PC-9 (cell line): ENCODE measurements around the gene ADAM8. TPM values are rescaled to one million over a fixed set of nuclear protein-coding genes. Genes with fewer than 3 reads are reported as not detected.

ENCODE experiments used
- BruUV-seq: library from RNA; stranded (reverse); fragments of 400-500 nt; replicated peaks from 2 replicates; lab custom pipeline; 2021; lab: Mats Ljungman, UMichigan
- CTCF ChIA-PET: fragments of 300-600 bp; sonication (Branson Sonifier 250); formaldehyde crosslinking; loops from one replicate; lab custom pipeline; 2022; ENCODE audit warnings: antibody characterized with exemption; lab: Charles Lee
- POLR2A ChIA-PET: fragments of 300-600 bp; sonication (Branson Sonifier 250); formaldehyde crosslinking; loops from one replicate; lab custom pipeline; 2022; ENCODE audit warnings: antibody characterized with exemption; ENCODE audit not compliant: unreplicated experiment; lab: Charles Lee
- DNase-seq, 2 experiments: peaks; one replicate each; pipeline versions ENCODE4 v3.0.0 to v3.0.0-alpha.2; 2015 to 2022; ENCODE audit warnings: mixed read lengths in 1 of 2
- H2AFZ ChIP-seq: fragments of 200-600 bp; sonication (generic); 2 replicates; pipeline ENCODE4 v1.8.1; 2017; ENCODE audit warnings: antibody characterized with exemption
- H3F3A ChIP-seq: fragments of 200-600 bp; sonication (generic); 2 replicates; pipeline ENCODE4 v1.8.1; 2017; ENCODE audit warnings: antibody characterized with exemption, mild to moderate bottlenecking, low read depth; ENCODE audit not compliant: insufficient read depth
- H3K27ac ChIP-seq: fragments of 200-600 bp; sonication (generic); 2 replicates; pipeline ENCODE4 v1.6.1; 2016; ENCODE audit warnings: mixed run types
- H3K27me3 ChIP-seq: fragments of 200-600 bp; sonication (generic); 2 replicates; pipeline ENCODE4 v1.6.1; 2016; ENCODE audit warnings: low read depth, mixed run types; ENCODE audit not compliant: insufficient read depth
- H3K36me3 ChIP-seq: fragments of 200-600 bp; sonication (generic); 2 replicates; pipeline ENCODE4 v1.6.1; 2016; ENCODE audit warnings: low read depth, mixed run types
- H3K4me1 ChIP-seq: fragments of 200-600 bp; sonication (generic); replicated peaks from 2 replicates; pipeline ENCODE4 v1.6.1; 2016; ENCODE audit warnings: mixed run types; ENCODE audit not compliant: insufficient read depth
- H3K4me2 ChIP-seq: fragments of 200-600 bp; sonication (generic); 2 replicates; pipeline ENCODE4 v1.6.1; 2017; ENCODE audit warnings: mixed run types
- H3K4me3 ChIP-seq: fragments of 200-600 bp; sonication (generic); 2 replicates; pipeline ENCODE4 v1.6.1; 2016; ENCODE audit warnings: mixed run types
- H3K79me2 ChIP-seq: fragments of 200-600 bp; sonication (generic); 2 replicates; pipeline ENCODE4 v1.6.1; 2017; ENCODE audit warnings: low read depth, mixed run types
- H3K9me2 ChIP-seq: fragments of 200-600 bp; sonication (generic); 2 replicates; pipeline ENCODE4 v1.8.1; 2017; ENCODE audit warnings: mild to moderate bottlenecking; ENCODE audit not compliant: insufficient read depth
- H3K9me3 ChIP-seq: fragments of 200-600 bp; sonication (generic); 2 replicates; pipeline ENCODE4 v1.8.1; 2016; ENCODE audit warnings: low read depth; ENCODE audit not compliant: insufficient read depth
- H4K20me1 ChIP-seq: fragments of 200-600 bp; sonication (generic); 2 replicates; pipeline ENCODE4 v1.8.1; 2017; ENCODE audit not compliant: insufficient read depth
- EZH2 ChIP-seq: fragments of 200-600 bp; sonication (generic); IDR thresholded peaks from 2 replicates; pipeline ENCODE4 v1.8.0; 2017; ENCODE audit warnings: antibody characterized with exemption, low read depth
- intact Hi-C: fragments of 100-400 bp; cut with micrococcal nuclease; formaldehyde crosslinking; loops from one replicate; pipeline ENCODE4 v1.10.0; 2022; ENCODE audit not compliant: unreplicated experiment
- total RNA-seq: library from RNA; stranded (reverse); gene quantifications from 2 replicates; pipeline ENCODE4 v1.2.3, GENCODE V29; 2021
- TF ChIP-seq, protein P1 (sequence below): fragments of 200-600 bp; sonication (generic); conservative IDR thresholded peaks from 2 replicates; pipeline ENCODE4 v1.6.1; 2017; ENCODE audit warnings: mixed run types, antibody characterized with exemption, mild to moderate bottlenecking, moderate library complexity

ADAM8 gene
- total RNA-seq, 1 experiment from 2014 or later: 18.3 TPM

DNA sequence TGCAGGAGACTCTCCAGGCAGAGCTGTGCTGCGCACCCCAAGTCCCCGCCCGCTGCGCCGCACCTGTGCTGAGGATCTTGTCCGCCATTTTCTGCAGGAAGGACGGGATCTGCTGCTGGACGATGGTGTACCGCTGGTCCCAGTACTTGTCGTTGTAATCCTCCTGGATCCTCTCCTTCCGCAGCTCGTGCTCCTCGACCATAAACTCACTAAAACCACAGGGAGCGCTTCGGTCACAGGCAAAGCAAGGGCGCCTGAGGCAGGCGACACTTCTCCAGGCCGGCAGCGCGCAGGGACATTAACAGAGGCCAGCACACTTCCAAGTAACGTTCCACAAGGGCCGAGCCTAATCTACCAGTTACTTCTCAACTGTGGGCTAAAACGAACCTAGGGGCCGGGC lies 13.1 kb upstream of the ADAM8 start:
- Histone ChIP-seq H3K9me3 (no peaks in the 10 kb centered on the region), H3K36me3 (no peaks in the 10 kb centered on the region), H3F3A (peaks cover 19% of the 10 kb centered on the region; the same call in 1 of the 2 replicates), H3K4me3 (no peak overlapping the region), H3K9me2 (no peaks in the 10 kb centered on the region), H3K27ac (no peak overlapping the region), H4K20me1 (no peaks in the 10 kb centered on the region), H3K4me1 (peaks cover 22% of the 10 kb centered on the region), H2AFZ (no peak overlapping the region), H3K79me2 (no peaks in the 10 kb centered on the region), H3K27me3 (no peaks in the 10 kb centered on the region), H3K4me2 (no peak overlapping the region)
- BruUV-seq: no TSS peak
- intact Hi-C loops: loop anchor here (10.0 kb wide), 1 partner anchor 65 kb away; no protein-coding TSS in a partner anchor
- no peak for DNase-seq
- POLR2A ChIA-PET: no interaction called here
- TF ChIP-seq, protein P1, sequence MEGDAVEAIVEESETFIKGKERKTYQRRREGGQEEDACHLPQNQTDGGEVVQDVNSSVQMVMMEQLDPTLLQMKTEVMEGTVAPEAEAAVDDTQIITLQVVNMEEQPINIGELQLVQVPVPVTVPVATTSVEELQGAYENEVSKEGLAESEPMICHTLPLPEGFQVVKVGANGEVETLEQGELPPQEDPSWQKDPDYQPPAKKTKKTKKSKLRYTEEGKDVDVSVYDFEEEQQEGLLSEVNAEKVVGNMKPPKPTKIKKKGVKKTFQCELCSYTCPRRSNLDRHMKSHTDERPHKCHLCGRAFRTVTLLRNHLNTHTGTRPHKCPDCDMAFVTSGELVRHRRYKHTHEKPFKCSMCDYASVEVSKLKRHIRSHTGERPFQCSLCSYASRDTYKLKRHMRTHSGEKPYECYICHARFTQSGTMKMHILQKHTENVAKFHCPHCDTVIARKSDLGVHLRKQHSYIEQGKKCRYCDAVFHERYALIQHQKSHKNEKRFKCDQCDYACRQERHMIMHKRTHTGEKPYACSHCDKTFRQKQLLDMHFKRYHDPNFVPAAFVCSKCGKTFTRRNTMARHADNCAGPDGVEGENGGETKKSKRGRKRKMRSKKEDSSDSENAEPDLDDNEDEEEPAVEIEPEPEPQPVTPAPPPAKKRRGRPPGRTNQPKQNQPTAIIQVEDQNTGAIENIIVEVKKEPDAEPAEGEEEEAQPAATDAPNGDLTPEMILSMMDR: no peak
- TF ChIP-seq EZH2: no peak
- CTCF ChIA-PET: no interaction called here

DNA sequence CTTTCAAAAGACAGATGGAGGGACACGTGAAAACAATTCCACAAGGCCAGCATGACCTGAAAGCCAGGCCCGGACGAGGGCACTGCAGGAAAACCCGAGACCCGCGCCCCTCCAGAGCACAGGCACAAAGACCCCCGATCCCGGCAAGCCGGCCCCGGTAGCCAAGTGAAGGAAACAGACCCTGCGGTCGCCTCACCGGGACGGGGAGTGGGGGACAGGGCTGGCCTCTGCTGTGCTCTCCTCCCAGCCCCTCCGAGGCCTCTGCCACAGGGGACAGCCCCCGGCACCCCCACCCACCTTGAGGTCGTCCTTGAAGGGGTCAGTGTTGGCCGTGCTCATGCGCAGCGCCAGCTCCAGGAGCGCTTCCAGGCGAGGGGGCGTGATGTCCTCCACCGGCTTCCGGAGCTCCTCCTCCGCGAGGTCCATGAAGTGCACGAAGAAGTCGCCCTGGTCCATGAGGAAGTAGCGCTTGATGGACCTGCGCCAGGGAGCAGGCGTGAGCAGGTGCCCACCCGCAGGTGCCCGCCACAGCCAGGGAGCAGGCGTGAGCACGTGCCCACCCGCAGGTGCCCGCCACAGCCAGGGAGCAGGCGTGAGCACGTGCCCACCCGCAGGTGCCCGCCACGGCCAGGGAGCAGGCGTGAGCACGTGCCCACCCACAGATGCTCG lies 11.3 kb upstream of the ADAM8 start:
- Histone ChIP-seq H3K79me2 (no peaks in the 10 kb centered on the region), H3K4me1 (peaks cover 6% of the 10 kb centered on the region), H3K4me2 (no peak overlapping the region), H3K27me3 (no peaks in the 10 kb centered on the region), H3K27ac (no peak overlapping the region), H4K20me1 (no peaks in the 10 kb centered on the region), H2AFZ (no peak overlapping the region), H3K4me3 (no peak overlapping the region), H3K9me3 (no peaks in the 10 kb centered on the region), H3K9me2 (no peaks in the 10 kb centered on the region), H3K36me3 (no peaks in the 10 kb centered on the region), H3F3A (peaks cover 5% of the 10 kb centered on the region; the same call in 1 of the 2 replicates)
- no TSS peak for BruUV-seq
- ChIA-PET POLR2A (no interaction called here), CTCF (no interaction called here)
- no peak for TF ChIP-seq EZH2
- TF ChIP-seq, protein P1: no peak
- no peak for DNase-seq
- intact Hi-C loops: loop anchor here (10.0 kb wide), 1 partner anchor 63 kb away; no protein-coding TSS in a partner anchor

DNA sequence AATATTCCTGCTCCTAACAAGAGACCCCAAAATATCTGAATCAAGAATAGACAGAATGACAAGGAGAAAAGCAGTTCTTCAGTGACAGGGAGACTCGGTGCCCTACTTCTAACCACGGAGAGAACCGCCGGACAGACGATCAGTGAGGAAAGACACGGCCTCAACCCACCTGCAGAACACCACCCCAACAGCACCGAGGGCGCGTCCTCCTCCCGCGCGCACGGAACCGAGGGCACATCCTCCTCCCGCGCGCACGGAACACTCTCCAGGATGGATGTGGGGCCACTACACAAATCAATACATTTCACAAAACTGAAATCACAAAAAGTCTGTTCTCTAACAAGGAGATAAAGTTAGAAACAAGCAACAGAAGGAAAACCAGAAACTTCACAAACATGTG lies 9.7 kb upstream of the ADAM8 start:
- H2AFZ ChIP-seq: no peak overlapping the region
- H3K27me3 ChIP-seq: no peaks in the 10 kb centered on the region
- BruUV-seq: no TSS peak
- H3F3A ChIP-seq: no peaks in the 10 kb centered on the region
- ChIA-PET POLR2A (no interaction called here), CTCF (no interaction called here)
- H3K4me3 ChIP-seq: no peak overlapping the region
- H3K9me3 ChIP-seq: no peaks in the 10 kb centered on the region
- no peak for DNase-seq
- H3K79me2 ChIP-seq: no peaks in the 10 kb centered on the region
- intact Hi-C loops: loop anchor here (10.0 kb wide), 1 partner anchor 62 kb away; no protein-coding TSS in a partner anchor
- H3K9me2 ChIP-seq: no peaks in the 10 kb centered on the region
- 0 out of 2 replicates have a peak, but pooled peaks cover 1% of the 10 kb centered on the region for H3K4me1 ChIP-seq
- TF ChIP-seq, protein P1: no peak
- no peak for TF ChIP-seq EZH2
- H3K27ac ChIP-seq: no peak overlapping the region
- H3K4me2 ChIP-seq: no peak overlapping the region
- no peaks in the 10 kb centered on the region for H3K36me3 ChIP-seq
- H4K20me1 ChIP-seq: no peaks in the 10 kb centered on the region
